Effector CD4-positive, alpha-beta T cell (primary cell): ENCODE data around the gene NGFR.
"Not testable (repeated sequence)": the region's sequence is repeated elsewhere in the genome, so short reads cannot be mapped to it uniquely, and the experiment has no call there.

Experiments used
- DNase-seq: peaks from one replicate; pipeline ENCODE4 v3.0.0-alpha.2; 2020

The NGFR gene

DNA sequence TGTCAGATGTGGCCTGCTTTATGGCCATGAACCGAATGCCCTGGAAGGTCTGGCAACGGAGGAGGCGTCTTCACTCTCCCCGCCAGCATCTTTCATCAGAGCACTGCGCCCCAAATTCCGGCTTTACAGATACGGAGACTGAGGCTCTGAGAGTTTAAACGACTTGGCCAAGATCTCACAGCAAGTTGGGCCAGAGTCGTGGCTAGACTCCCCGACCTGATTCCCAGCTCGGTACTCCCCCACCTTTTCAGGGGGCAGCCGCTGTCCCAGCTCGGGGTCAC lies 1.7 kb downstream of the NGFR start:
- DNase-seq = no peak

DNA sequence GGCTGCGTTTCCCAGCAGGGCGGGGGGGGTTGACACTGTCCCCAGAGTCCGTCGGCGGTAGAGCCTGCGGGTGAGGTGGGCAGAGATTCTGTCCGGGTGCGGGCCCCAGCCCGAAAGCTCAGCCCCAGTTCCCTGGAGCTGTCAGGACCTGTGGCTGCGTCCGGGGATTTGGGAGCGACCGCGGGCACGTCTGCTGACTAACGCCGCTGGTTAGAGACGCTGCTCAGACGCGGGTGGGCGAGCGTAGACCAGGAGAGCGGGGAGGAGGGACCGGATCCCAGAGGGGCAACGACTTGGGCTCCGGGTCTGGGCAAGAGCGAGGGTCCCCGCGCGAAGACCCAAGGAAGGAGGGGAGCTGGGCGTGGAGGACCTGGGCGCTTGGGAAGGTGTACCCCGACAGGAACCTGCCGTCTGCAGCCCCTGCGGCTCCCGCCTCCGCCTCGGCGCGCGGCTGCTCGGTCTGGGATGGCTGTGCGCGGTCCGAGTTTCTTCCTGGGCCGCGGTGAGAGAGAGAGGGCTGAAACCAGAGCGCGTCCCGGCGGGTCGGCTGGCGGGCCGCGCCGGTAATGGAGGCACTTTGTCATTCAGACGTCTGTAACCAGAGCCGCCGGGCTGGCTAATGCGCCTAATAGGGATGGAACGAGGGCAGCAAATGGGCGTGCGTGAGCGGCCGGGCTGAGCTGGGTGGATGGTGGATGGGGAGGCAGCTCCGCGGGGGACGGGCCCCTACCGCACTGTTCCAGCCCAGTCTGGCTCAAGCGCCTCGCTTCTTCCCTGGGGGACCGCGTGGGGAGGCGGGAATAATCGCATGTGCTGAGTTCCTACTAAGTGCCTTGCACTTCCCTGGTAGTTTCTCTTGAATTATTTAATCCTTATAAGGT lies 2.3 kb downstream of the NGFR start:
- DNase-seq = no peak

DNA sequence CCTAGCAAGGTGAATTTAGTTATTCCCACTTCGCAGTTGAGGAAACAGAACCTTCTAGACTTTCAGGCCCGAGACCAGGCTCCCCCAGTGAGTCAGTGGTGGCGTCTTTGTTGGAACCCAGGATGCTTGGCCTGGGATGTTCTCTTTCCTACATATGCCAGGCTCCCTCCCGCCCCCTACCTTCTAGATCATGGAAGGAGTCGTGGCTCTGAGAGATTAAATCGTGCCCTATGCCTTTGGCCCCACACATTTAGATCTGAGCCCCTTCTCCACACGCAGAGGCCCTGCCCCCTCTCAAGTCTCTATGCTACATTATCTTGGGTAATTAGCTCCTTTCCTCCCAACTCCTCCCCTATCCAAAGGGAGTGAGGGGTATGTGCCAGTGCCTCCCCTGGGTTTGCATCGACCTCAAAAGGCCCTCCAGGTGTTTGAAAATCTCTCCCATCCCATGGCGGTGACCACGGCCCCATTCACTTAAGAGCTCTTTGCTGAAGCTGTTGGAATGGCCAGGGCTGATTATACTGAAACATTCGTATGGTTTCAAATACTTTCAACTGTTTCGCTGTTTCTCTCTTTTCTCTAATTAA lies 3.0 kb downstream of the NGFR start:
- no peak for DNase-seq

DNA sequence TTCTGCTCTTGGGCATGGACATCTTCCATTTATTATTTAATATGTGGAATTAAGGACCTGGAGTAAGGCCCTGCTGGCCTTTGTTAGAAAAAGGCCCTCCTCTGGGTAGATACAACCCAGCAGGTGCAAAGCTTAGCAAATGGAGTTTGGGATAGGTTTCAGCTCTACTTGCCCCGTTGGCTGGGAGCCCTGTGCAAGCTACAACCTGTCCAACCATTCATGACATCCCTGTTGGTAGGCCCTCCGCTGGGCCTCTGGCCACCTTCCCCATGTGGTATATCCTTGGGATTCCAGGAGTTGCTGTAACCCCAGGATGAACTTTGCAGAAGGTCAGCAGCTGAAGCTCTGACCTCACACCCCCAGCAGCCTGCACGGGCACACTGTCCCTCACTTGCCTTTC lies 6.4 kb downstream of the NGFR start:
- no peak for DNase-seq

DNA sequence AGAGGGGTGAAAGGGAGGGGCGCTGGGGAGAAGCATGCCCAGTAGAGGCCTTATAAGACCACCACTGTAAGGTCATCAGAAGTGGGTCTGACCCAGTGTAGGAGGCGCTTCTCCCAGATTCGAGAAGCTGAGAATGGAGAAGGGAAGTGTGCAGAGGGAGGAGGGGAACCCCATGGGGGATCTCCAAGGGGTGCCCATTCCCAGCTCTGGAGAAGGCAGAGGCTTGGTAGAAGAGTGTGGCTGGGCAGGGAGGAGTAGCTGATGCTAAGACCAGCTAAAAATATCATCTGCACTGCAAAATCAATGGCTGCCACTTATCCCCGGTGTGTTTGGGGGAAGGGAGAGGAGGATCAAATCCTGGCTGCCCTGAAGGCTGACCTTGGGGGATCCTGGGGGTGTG lies 7.2 kb downstream of the NGFR start:
- DNase-seq = no peak

DNA sequence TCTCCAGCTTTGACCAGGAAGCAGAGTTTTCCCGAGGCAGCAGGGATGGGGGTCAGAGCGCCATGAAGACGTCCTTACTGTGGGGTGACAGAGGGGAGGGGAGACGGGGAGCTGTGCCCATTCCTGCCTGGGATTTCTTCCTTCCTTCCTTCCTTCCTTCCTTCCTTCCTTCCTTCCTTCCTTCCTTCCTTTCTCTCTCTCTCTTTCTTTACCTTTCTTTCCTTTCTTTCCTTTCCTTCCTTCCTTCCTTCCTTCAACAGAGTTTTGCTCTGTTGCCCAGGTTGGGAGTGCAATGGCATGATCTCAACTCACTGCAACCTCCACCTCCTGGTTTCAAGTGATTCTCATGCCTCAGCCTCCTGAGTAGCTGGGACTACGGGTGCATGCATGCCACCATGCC lies 7.6 kb downstream of the NGFR start:
- not testable (repeated sequence) for DNase-seq

DNA sequence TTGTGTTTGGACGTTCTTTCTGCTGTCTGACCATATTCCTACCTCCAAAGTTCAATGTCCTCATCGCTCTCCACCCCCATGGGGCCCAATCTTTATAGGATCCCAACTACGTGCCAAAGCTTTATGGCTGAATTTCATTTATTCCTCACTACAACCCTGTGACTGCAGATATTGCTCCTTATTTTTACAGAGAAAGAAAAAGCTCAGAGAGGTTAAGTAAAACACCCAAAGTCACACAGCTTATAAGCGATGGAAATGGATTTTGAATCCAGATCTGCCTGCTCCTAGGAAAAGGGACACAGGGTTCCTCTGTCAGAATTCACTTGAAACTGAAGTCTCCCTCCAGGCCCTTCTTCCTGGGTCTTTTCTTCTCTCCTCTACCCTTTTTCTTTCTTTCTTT lies 9.3 kb downstream of the NGFR start:
- DNase-seq = no peak

DNA sequence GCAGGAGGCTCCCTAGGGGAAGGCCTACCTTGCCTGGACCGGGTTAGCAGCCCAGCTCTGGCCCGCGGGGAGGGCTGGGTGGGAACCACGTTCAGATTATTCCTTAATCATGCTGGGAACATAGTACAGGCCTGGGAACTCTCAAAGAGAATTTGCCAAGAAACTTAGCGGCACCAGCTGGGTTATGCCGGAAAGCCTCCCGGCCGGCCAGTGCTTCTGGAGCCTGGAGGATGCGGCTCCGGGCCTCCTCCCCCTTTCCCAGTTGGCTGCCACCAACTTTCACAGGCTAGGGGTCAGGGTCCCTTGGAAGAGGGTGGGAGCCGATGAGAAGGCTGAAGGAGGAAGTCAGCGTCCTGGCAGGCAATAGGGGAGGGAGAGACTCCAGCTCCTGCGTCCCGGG lies 10.8 kb downstream of the NGFR start:
- no peak for DNase-seq

DNA sequence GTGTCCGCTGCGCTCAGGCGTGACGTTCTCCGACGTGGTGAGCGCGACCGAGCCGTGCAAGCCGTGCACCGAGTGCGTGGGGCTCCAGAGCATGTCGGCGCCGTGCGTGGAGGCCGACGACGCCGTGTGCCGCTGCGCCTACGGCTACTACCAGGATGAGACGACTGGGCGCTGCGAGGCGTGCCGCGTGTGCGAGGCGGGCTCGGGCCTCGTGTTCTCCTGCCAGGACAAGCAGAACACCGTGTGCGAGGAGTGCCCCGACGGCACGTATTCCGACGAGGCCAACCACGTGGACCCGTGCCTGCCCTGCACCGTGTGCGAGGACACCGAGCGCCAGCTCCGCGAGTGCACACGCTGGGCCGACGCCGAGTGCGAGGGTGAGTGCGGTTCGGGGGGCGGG lies 11.2 kb downstream of the NGFR start:
- DNase-seq = no peak

DNA sequence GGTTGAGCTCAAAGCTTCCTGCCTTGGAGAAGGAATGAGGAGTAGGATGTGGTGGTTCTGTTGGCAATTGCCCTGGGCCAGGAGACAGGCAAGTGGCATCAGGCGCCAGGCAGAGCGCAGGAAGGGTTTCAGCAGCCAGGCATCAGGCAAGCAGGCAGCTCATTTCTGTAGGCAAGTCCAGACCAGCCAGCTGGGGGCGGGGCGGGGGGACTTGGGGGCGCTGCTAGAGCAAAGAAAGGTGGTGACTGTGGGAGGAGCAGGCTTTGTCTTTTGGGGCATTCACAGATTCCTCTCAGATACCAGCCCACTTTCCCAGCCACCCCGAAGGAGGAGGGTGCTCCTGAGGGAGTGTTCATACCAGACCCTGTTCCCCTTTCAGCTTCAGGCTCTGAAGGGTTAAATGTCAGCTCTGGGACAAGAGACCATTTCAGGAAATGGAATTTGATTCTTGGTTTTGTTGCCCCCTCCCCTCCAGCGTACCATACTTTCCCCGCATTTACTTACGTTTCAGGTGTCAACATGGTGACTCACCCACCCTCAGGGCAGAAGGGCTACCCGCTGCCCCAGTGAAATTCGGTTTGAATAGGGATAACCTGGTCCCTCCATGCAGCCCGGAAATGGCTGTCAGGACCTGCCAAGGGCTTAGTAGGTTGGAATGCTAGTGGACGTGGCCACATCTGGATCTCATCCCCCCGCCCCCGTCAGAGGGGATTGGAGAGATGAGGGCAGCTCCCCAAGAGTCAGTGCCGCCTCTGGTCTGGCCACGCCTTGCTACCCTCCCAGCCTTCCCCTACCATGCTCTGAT lies 13.2 kb downstream of the NGFR start:
- no peak for DNase-seq

DNA sequence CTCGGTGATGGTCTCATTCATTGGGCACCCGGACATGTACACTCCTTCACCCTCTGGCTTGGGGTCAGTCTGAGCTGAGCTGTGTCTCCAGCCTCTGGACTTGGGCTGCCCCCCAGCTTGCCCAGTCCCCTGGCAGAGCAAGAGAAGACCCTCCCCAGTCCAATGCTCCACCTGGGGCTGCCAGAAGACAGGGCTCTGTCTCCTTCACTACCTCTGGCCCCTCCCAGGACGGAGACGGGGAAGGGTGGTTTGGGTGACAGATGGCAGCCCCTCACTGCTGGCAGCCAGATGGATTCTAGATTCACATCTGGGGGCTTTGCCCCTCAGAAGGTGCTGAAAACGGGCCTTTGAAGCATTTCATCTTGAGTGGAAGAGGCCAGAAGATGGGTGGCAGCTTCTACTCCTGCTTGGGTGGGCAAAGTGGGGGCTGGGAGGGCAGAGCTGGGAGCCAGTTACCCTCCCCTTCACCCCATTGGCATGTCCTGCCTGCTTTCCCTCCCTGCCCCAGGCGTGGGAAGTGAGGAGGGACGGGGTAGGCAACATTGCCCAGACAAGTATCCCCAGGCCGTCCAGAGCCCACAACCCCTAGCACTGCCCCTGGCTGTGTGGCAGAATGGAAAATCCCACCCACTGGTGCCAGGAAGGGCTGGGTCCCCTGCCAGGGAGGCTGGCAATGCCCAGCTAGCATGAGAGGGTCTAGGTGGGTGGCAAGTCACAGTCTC lies 13.9 kb downstream of the NGFR start:
- no peak for DNase-seq

DNA sequence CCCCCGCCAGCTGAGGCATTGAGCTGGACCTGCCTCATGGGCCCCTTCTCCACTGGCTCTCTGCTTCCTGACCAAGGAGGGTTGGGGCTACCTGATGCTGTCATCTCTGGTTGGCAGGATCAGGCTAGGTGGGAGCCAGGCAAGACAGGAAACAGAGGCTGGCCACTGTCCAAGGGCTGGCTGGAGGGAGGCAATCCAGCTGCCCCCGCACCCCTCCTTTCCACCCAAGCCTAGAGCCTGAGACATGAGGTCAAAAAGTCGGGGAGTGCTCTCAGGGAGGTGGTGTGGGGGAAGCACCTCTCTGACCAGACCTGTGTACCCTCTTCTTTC lies 14.5 kb downstream of the NGFR start:
- no peak for DNase-seq

DNA sequence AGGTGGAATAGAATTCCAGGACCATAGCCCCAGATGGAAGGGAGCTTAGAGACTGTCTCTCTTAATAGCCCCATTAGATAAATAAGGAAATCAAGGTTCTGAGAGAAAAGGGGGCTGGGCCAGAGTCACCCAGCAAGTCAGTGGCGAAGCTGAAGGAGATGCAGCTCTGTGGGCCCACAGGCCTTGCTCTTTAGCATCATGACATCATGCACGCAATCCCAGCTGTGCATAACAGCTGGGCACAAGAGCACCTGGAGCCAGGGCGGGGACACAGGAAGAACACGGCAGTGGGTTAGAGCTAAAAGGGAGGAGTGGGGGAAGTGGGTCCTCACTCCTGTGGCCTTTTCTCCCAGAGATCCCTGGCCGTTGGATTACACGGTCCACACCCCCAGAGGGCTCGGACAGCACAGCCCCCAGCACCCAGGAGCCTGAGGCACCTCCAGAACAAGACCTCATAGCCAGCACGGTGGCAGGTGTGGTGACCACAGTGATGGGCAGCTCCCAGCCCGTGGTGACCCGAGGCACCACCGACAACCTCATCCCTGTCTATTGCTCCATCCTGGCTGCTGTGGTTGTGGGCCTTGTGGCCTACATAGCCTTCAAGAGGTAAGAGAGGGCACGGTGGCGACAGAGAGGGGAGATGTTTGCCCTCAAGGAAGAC lies 15.1 kb downstream of the NGFR start:
- DNase-seq = no peak

DNA sequence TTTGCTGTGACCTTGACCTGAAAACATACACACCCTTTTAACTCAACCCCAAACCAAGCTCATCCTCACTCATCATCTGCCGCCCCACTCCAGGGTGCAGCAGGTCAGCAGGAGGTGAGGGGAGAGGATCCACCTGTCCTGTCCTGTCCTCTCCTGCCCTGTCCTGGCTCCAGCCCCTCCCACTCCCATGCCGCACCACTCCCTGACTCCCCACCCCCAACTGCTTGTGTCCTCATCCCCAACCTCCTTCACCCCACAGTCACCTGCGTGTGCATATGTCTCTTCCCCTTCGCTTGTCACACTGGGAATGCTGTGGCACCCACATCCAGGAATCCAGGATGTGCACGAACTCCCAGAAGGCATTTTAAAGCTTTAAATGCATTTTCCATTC lies 15.6 kb downstream of the NGFR start:
- DNase-seq = no peak

DNA sequence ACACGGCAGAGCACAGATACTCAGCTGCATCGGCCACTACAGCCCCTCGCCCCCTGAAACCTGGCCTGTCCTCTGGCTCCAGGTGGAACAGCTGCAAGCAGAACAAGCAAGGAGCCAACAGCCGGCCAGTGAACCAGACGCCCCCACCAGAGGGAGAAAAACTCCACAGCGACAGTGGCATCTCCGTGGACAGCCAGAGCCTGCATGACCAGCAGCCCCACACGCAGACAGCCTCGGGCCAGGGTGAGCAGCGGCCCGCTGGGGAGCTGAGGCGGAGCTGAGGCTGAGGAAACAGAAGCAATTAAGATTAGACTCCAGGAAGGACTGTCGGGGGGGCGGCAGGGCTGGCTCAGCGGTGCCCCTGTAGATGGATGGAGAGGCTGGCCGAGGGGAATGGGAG lies 16.7 kb downstream of the NGFR start:
- no peak for DNase-seq

DNA sequence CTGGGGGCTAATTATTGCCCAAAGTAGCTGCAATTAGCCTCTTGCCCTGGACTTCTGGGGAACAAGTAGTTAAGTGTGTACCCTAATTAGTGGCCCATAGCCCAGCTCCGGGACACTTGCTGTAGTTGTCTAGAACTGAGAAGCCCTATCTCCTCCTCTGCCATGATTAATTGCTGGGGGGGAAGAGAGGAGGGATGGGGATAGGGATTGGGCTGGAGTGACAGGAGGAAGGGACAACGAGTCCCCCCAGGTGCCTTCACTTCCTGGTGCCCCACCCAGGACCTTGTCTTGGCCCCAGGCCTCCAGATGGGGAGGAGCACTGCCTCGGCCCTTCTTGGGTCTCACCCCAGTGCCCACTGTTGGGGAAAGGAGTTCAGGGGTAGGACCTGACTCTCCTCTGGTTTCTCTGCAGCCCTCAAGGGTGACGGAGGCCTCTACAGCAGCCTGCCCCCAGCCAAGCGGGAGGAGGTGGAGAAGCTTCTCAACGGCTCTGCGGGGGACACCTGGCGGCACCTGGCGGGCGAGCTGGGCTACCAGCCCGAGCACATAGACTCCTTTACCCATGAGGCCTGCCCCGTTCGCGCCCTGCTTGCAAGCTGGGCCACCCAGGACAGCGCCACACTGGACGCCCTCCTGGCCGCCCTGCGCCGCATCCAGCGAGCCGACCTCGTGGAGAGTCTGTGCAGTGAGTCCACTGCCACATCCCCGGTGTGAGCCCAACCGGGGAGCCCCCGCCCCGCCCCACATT lies 17.4 kb downstream of the NGFR start:
- DNase-seq = no peak

DNA sequence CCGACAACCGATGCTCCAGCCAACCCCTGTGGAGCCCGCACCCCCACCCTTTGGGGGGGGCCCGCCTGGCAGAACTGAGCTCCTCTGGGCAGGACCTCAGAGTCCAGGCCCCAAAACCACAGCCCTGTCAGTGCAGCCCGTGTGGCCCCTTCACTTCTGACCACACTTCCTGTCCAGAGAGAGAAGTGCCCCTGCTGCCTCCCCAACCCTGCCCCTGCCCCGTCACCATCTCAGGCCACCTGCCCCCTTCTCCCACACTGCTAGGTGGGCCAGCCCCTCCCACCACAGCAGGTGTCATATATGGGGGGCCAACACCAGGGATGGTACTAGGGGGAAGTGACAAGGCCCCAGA lies 17.9 kb downstream of the NGFR start:
- no peak for DNase-seq

DNA sequence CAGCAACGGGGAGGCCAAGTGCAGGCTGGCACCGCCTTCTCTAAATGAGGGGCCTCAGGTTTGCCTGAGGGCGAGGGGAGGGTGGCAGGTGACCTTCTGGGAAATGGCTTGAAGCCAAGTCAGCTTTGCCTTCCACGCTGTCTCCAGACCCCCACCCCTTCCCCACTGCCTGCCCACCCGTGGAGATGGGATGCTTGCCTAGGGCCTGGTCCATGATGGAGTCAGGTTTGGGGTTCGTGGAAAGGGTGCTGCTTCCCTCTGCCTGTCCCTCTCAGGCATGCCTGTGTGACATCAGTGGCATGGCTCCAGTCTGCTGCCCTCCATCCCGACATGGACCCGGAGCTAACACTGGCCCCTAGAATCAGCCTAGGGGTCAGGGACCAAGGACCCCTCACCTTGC lies 18.5 kb downstream of the NGFR start:
- DNase-seq = no peak

DNA sequence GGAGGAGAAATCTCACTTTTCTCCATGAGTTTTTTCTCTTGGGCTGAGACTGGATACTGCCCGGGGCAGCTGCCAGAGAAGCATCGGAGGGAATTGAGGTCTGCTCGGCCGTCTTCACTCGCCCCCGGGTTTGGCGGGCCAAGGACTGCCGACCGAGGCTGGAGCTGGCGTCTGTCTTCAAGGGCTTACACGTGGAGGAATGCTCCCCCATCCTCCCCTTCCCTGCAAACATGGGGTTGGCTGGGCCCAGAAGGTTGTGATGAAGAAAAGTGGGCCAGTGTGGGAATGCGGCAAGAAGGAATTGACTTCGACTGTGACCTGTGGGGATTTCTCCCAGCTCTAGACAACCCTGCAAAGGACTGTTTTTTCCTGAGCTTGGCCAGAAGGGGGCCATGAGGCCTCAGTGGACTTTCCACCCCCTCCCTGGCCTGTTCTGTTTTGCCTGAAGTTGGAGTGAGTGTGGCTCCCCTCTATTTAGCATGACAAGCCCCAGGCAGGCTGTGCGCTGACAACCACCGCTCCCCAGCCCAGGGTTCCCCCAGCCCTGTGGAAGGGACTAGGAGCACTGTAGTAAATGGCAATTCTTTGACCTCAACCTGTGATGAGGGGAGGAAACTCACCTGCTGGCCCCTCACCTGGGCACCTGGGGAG lies 19.1 kb downstream of the NGFR start:
- no peak for DNase-seq

DNA sequence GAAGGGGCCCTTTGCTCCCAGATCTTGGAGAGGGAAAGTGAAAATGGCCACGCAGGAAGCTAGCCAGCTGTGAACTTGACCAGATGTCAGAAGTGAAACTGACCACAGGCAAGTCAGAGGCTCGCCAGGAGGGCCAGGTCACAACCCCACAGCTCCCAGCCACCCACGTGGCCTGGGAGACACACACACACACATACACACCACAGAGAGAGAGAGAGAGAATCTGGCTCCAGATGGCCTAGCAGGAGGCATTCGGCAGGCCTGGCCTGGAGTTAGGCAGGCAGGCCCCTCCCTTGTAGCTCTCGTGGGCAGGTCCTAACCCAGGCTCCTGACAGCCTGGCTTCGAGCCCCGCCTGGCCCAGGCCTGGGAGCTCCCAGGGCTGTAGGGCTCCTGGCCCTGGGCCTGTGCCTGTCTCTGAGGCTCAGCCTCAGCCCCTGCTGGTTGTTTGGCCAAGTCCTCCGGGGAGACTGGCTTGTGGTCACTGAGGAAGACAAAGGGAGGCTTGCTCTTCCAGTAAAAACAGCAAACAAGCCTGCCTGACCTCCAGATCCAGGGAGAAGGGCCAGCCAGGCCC lies 20.2 kb downstream of the NGFR start:
- no peak for DNase-seq

DNA sequence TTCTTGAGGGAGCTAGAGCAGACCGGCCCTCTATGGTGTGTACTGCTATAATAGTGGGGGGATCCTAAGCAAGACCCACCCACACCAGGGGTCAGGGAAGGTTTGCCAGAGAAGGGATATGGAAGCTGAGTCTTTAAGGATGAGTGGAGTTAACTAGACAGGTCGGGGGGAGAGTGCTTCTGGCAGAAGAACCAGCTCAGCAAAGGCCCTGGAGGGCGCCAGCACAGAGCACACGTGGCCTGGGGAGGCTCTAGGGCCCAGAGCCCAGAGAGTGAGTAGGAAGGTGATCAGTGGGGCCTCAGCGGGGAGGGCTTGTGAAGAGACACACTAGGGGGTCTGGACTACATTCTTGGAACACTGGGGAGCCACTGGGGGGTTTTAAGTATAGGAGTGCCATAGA lies 21.1 kb downstream of the NGFR start:
- DNase-seq = no peak
